ENCODE measurements around the gene NKAIN4.
"Not testable (repeated sequence)": the region's sequence is repeated elsewhere in the genome, so short reads cannot be mapped to it uniquely, and the experiment has no call there.

NKAIN4 gene

DNA sequence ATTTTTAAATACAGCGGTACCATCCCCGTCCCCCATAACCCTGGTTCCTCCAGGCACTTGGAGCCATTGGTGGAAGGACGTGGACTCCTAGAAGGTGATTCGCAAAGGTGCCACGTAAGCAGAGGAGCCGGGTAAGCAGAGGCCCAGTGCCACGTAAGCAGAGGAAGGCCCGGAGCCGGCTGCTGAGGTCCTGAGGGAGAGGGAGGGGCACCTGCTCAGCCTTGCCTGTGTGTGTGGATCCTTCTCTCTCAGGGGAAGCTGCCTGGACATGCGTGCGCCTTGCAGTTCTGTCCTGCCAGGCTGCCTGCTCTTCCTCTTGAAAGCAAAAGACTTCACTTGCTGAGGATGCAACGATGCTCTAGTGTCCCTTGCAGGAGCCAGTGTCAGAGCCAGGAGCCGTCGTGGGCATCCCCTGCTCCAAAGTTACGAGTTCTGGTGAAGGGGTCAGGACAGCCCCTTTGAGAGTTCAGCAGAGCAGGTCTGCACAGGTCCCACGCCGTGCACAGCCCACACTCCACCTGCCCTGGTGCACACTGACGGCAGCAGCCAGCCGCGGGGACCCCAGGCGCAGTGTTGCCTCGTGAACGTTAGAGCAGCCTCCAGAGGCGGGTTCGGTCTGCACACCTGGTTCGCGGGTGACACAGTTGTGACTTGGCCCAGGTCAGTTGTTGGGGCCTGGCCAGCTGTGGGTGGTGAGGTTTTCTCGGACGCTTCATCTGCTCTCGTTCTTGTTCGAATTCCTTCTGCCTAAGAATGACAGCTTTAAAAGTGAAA, 1.9 kb upstream of the NKAIN4 start:
- no peaks in the 10 kb centered on the region for H3K79me2 ChIP-seq (ENCODE audit: control insufficient read depth, insufficient read depth, low read length, unreplicated experiment)
- no peaks in the 10 kb centered on the region for H3K4me1 ChIP-seq (ENCODE audit: control insufficient read depth, insufficient read depth, low read length, unreplicated experiment)
- no peak overlapping the region for H2AFZ ChIP-seq (ENCODE audit: low read length, unreplicated experiment)
- no peak overlapping the region for H3K27ac ChIP-seq (ENCODE audit: low read depth, low read length)
- H3K4me3 ChIP-seq (ENCODE audit: low read depth, low read length), result no peak overlapping the region
- H3K36me3 ChIP-seq (ENCODE audit: insufficient read depth, low read length), result no peaks in the 10 kb centered on the region
- H3K27me3 ChIP-seq (ENCODE audit: insufficient read depth, low read length), result peaks cover 48% of the 10 kb centered on the region

DNA sequence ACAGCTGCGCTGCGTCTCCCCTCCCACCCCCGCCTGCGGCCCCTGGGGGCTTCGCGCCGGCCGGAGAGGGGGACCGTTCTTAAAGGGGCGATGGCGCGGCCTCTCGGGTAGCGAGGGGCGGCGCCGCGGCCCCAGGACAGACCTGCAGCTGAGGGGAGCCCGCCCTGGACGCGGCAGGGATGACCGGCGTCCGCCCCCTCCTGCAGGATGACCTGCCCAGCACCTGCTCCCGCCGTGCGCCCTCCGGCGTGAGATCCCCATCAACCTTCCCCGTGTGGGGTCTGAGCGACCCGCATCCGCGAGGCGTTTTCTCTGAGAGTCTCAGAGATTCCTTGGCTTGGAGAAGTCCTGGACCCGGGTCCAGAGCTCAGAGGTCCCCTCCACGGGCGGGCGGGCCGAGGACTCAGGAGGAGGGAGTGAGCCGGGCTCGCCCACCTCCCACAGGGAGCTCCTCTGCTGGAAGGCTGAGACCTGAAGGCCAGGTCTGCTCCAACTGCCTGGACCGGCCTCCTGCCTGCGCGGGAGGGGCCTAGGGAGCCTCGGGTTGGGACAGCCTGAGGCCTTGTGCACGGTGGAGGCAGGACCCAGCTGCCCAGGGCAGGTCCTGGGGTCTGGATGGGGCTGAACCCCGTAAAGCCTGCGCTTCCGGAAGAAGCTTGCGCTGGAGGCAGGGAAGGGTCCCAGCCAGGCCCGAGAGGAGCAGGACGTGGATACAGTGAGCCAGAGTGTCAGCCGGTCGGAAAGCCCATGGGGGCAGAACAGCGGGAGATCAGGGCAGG, 532 bp upstream of the NKAIN4 start:
- Histone ChIP-seq H3K27me3 (ENCODE audit: insufficient read depth, low read length) (peaks cover 48% of the 10 kb centered on the region), H2AFZ (ENCODE audit: low read length, unreplicated experiment) (no peak overlapping the region), H3K4me1 (ENCODE audit: control insufficient read depth, insufficient read depth, low read length, unreplicated experiment) (no peaks in the 10 kb centered on the region)

DNA sequence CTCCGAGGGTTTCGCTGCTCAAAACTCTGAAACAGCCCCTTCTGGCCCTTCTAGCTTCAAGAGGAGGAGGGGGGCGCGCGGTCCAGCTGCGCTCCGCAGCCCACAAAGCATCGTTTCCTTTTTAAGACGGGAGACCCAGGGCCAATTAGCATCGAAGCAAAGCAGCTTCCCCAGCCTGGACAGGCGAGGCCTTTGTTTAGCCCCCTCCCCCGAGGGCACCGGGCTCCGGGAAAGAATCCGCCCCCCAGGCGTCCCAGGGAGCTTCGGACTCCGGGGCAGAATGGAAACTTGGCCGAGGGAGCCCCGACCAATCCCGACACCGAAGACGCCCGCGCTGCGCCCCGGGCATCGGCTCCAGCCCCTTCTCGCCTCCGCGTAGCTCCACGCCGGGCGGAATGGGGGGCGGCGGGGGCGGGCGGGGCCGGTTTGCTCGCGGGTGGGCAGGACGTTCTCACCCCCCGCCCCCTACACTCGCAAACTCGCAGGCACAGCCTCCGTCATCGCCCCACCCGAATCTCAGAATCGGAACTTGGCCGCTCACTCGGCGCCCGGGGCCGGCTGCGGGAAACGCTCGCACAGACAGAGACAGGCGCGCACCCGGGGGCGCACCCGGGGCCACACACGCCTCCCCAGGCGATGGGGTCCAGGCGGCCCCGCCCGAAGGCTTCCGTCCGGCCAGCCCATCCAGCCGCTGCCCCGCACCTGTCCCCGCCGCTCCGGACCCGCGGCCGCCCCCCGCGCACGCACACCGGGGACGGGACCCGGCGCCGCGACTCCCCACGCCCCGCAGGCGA, 628 bp downstream of the NKAIN4 start:
- Histone ChIP-seq H3K27ac (ENCODE audit: low read depth, low read length) (no peak overlapping the region), H3K79me2 (ENCODE audit: control insufficient read depth, insufficient read depth, low read length, unreplicated experiment) (no peaks in the 10 kb centered on the region), H3K27me3 (ENCODE audit: insufficient read depth, low read length) (peaks cover 48% of the 10 kb centered on the region), H3K4me3 (ENCODE audit: low read depth, low read length) (peak overlapping the region; percentile 63), H3K36me3 (ENCODE audit: insufficient read depth, low read length) (no peaks in the 10 kb centered on the region), H2AFZ (ENCODE audit: low read length, unreplicated experiment) (peak overlapping the region; percentile 14), H3K4me1 (ENCODE audit: control insufficient read depth, insufficient read depth, low read length, unreplicated experiment) (no peaks in the 10 kb centered on the region)

More for the DNA sequence above, 532 bp upstream of the NKAIN4 start:
- Histone ChIP-seq H3K4me3 (ENCODE audit: low read depth, low read length) (no peak overlapping the region), H3K27ac (ENCODE audit: low read depth, low read length) (no peak overlapping the region), H3K36me3 (ENCODE audit: insufficient read depth, low read length) (no peaks in the 10 kb centered on the region), H3K79me2 (ENCODE audit: control insufficient read depth, insufficient read depth, low read length, unreplicated experiment) (no peaks in the 10 kb centered on the region)

DNA sequence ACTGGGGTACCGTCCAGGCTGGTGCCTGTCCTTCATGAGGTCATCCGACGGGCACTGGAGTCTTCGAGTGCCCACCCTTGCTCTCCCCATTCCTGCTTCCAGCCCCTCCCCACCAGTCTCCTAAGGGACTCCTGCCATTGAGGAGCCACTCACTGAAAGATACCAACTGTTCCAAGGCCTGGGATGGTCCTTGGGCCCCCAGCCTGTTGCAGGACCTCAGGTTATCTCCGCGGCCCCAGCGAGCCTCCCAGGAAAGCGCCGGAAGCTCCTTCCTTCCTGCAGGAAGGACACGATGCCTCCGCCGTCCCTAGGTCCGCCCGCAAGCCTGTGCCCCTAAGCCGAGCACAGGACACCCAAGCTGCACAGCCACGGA, 1.2 kb downstream of the NKAIN4 start:
- Histone ChIP-seq H3K4me1 (ENCODE audit: control insufficient read depth, insufficient read depth, low read length, unreplicated experiment) (no peaks in the 10 kb centered on the region), H3K4me3 (ENCODE audit: low read depth, low read length) (peak overlapping the region; percentile 63), H3K79me2 (ENCODE audit: control insufficient read depth, insufficient read depth, low read length, unreplicated experiment) (no peaks in the 10 kb centered on the region), H3K27me3 (ENCODE audit: insufficient read depth, low read length) (peaks cover 48% of the 10 kb centered on the region), H2AFZ (ENCODE audit: low read length, unreplicated experiment) (peak overlapping the region; percentile 14), H3K36me3 (ENCODE audit: insufficient read depth, low read length) (no peaks in the 10 kb centered on the region), H3K27ac (ENCODE audit: low read depth, low read length) (no peak overlapping the region)

DNA sequence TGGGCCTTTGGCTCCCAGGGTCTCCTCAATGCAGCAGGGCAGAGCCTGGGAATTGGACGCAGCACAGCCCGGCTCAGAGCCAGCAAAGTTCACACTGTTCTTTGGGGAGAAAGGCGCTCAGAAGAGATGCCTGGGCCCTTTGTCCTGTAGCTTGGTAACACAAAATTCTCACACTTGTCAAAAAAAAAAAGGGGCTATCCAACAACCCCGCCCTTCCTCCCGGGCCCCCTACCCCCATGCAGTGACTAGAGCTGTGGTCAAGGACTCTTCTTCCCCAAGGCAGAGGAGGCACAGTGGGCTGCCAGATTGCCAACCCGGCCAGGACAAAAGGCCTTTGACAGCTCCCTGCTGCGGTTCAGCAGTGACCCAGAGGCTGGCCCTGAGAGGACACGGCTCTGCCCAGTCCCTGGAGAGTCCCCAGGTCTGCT, 2.0 kb downstream of the NKAIN4 start:
- Histone ChIP-seq H3K36me3 (ENCODE audit: insufficient read depth, low read length) (no peaks in the 10 kb centered on the region), H3K27me3 (ENCODE audit: insufficient read depth, low read length) (peaks cover 48% of the 10 kb centered on the region), H3K4me1 (ENCODE audit: control insufficient read depth, insufficient read depth, low read length, unreplicated experiment) (no peaks in the 10 kb centered on the region)

DNA sequence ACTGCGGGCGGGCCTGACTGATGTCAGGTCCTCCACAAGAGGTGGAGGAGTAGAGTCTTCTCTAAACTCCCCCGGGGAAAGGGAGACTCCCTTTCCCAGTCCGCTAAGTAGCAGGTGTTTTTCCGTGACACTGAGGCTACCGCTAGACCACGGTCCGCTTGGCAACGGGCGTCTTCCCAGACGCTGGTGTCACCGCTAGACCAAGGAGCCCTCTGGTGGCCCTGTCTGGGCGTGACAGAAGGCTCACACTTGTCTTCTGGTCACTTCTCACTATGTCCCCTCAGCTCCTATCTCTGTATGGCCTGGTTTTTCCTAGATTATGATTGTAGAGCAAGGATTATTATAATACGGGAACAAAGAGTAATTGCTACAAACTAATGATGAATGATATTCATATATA, 2.9 kb downstream of the NKAIN4 start:
- H3K27me3 ChIP-seq (ENCODE audit: insufficient read depth, low read length), result peaks cover 45% of the 10 kb centered on the region
- not testable (repeated sequence) for H3K4me1 ChIP-seq (ENCODE audit: control insufficient read depth, insufficient read depth, low read length, unreplicated experiment); H3K36me3 ChIP-seq (ENCODE audit: insufficient read depth, low read length); H3K27ac ChIP-seq (ENCODE audit: low read depth, low read length); H2AFZ ChIP-seq (ENCODE audit: low read length, unreplicated experiment); H3K4me3 ChIP-seq (ENCODE audit: low read depth, low read length); H3K79me2 ChIP-seq (ENCODE audit: control insufficient read depth, insufficient read depth, low read length, unreplicated experiment)

More for the DNA sequence above, 2.0 kb downstream of the NKAIN4 start:
- Histone ChIP-seq H3K4me3 (ENCODE audit: low read depth, low read length) (no peak overlapping the region), H2AFZ (ENCODE audit: low read length, unreplicated experiment) (no peak overlapping the region), H3K27ac (ENCODE audit: low read depth, low read length) (no peak overlapping the region), H3K79me2 (ENCODE audit: control insufficient read depth, insufficient read depth, low read length, unreplicated experiment) (no peaks in the 10 kb centered on the region)

DNA sequence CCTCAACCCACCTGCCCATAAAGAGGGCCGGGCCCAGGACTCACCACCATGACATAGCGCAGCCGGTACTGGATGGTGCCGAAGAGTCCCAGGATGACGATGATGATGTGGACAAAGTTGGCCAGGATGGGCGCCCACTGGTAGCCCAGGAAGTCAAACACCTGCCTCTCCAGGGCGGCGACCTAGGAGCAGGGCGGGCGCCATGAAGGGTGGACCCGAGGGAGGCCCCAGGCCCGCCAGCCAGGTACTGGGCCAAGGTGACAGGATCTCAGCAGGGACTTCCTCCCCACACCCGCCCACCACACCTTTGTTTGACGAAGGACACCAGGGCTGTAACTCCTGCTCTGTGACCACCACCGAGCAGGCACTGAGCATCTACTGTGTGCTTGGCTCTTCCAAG, 4.4 kb downstream of the NKAIN4 start:
- Histone ChIP-seq H3K36me3 (ENCODE audit: insufficient read depth, low read length) (no peaks in the 10 kb centered on the region), H2AFZ (ENCODE audit: low read length, unreplicated experiment) (no peak overlapping the region), H3K4me3 (ENCODE audit: low read depth, low read length) (no peak overlapping the region), H3K4me1 (ENCODE audit: control insufficient read depth, insufficient read depth, low read length, unreplicated experiment) (no peaks in the 10 kb centered on the region), H3K27ac (ENCODE audit: low read depth, low read length) (no peak overlapping the region), H3K79me2 (ENCODE audit: control insufficient read depth, insufficient read depth, low read length, unreplicated experiment) (no peaks in the 10 kb centered on the region), H3K27me3 (ENCODE audit: insufficient read depth, low read length) (peaks cover 30% of the 10 kb centered on the region)

DNA sequence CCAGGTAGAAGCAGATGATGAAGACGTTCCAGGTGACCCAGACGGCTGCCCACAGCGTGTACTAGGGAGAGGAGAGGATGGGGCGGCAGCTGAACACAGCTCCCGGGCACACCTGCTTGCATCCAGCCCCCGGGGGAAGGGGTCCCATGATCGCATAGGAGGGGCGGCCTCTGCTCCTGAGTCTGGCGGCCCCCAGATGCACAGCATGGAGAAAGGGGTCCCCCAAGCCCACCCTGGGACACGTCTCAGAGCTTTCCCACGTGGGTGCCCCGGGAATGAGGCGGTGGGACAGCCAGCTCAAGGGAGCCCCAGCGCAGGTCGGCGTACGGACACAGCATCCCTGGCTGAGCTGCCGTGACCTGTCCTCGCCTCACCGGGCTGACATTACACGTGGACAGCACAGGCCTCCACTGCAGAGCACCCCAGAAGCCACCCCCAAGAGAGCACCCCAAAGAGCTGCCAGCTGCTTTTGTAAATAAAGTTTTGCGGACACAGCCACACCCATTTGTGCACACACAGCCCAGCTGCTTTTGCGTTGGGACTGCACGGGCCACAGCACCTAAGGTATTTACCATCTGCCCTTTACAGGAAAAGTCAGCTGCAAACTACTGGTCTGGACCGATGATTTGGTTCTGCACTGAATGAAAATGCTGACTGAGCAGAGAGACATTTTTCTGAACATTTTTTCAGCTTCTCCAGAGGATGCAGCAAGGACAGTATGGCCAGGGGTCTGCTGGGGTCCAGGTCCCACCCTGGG, 5.2 kb downstream of the NKAIN4 start:
- H3K27ac ChIP-seq (ENCODE audit: low read depth, low read length), result no peak overlapping the region
- H3K27me3 ChIP-seq (ENCODE audit: insufficient read depth, low read length), result peaks cover 23% of the 10 kb centered on the region
- no peaks in the 10 kb centered on the region for H3K4me1 ChIP-seq (ENCODE audit: control insufficient read depth, insufficient read depth, low read length, unreplicated experiment)
- no peaks in the 10 kb centered on the region for H3K36me3 ChIP-seq (ENCODE audit: insufficient read depth, low read length)
- H3K79me2 ChIP-seq (ENCODE audit: control insufficient read depth, insufficient read depth, low read length, unreplicated experiment), result no peaks in the 10 kb centered on the region
- no peak overlapping the region for H3K4me3 ChIP-seq (ENCODE audit: low read depth, low read length)
- no peak overlapping the region for H2AFZ ChIP-seq (ENCODE audit: low read length, unreplicated experiment)

DNA sequence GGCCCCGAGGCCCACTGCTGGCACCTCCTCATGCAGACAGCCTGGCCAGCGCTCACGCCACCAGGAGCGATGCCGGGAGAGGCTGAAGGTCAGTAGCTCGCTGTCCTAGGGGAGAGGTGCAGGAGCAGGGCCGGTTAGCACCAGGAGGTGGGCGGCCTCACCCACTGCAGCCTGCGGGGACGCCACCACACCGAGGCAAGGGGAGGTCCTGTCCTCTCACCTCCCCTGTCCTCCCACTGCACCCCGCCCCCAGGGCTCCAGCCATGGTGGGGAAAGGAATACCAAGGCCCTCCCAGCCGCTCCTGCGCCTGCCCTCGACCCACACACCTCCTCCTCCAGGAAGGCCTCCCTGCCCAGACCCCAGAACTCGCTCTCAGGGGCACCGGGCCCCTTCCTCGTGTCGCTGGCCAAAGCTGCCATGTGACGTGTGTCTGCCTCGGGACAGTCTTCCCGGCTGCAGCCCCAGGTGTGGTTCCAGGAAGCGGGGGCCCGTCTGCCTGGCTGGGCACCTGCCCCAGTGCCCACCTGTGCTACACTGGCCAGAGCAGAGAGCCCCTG, 6.5 kb downstream of the NKAIN4 start:
- Histone ChIP-seq H3K36me3 (ENCODE audit: insufficient read depth, low read length) (no peaks in the 10 kb centered on the region), H3K79me2 (ENCODE audit: control insufficient read depth, insufficient read depth, low read length, unreplicated experiment) (no peaks in the 10 kb centered on the region), H3K4me1 (ENCODE audit: control insufficient read depth, insufficient read depth, low read length, unreplicated experiment) (no peaks in the 10 kb centered on the region), H2AFZ (ENCODE audit: low read length, unreplicated experiment) (no peak overlapping the region), H3K4me3 (ENCODE audit: low read depth, low read length) (no peak overlapping the region), H3K27ac (ENCODE audit: low read depth, low read length) (no peak overlapping the region), H3K27me3 (ENCODE audit: insufficient read depth, low read length) (peaks cover 11% of the 10 kb centered on the region)

Measured in ACC112 (cell line).